HL-60 (cell line): ENCODE data around the gene ZNF436.

Experiments
- DNase-seq, 2 experiments: peaks; one replicate each; pipeline ENCODE4 v3.0.0-alpha.2; 2010 to 2020; ENCODE audit warnings: low read depth in 1 of 2, low spot score in 1 of 2
- H3K27ac ChIP-seq: fragments of 250-450 bp; sonication (Bioruptor Pico); replicated peaks from 2 replicates; pipeline ENCODE4 v1.5.1; 2020; ENCODE audit warnings: mild to moderate bottlenecking, moderate library complexity
- H3K27me3 ChIP-seq: fragments of 250-450 bp; sonication (Bioruptor Pico); 2 replicates; pipeline ENCODE4 v1.5.1; 2021; ENCODE audit warnings: mild to moderate bottlenecking, moderate library complexity; ENCODE audit not compliant: insufficient read depth, poor library complexity, severe bottlenecking
- H3K4me3 ChIP-seq: replicated peaks from 2 replicates; pipeline ENCODE4 v1.5.1; 2011; ENCODE audit warnings: mild to moderate bottlenecking, control low read depth, low read length; ENCODE audit not compliant: insufficient read depth
- CTCF ChIP-seq: IDR thresholded peaks from one replicate; pipeline ENCODE4 v1.5.1; 2011; ENCODE audit warnings: low read length, control low read depth, inconsistent platforms; ENCODE audit not compliant: insufficient read depth
- GABPA ChIP-seq: IDR thresholded peaks from 2 replicates; pipeline ENCODE4 v1.6.1; 2012; ENCODE audit warnings: low read depth
- POLR2AphosphoS5 ChIP-seq: IDR thresholded peaks from 2 replicates; pipeline ENCODE4 v1.6.1; 2012; ENCODE audit warnings: low read depth
- SPI1 ChIP-seq: IDR thresholded peaks from 2 replicates; pipeline ENCODE4 v1.6.1; 2012; ENCODE audit warnings: low read depth, mild to moderate bottlenecking, borderline replicate concordance
- TF ChIP-seq, protein P1 (sequence below): IDR thresholded peaks from 2 replicates; pipeline ENCODE4 v1.6.1; 2012; ENCODE audit warnings: low read depth; ENCODE audit not compliant: insufficient replicate concordance

ZNF436 gene

DNA sequence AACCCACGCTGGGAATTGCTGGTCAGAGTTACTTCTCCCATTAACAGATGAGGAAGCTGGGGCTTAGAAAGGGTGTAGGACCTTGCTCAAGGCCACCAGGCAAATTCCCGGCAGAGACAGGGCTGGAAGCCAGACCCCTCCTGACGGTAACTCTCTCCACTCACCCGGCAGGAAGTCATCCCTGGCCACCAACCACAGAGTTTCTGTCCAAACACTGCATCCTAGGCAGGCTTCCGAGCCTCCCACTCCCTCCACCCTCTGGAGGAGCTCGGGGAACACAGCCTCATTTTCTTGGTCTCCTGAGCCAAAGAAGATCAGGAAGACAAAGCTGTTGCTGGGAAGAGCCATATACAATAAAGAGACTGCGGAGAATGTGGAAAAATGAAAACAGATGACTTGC, 25.0 kb upstream of the ZNF436 start:
- TF ChIP-seq, protein P1, sequence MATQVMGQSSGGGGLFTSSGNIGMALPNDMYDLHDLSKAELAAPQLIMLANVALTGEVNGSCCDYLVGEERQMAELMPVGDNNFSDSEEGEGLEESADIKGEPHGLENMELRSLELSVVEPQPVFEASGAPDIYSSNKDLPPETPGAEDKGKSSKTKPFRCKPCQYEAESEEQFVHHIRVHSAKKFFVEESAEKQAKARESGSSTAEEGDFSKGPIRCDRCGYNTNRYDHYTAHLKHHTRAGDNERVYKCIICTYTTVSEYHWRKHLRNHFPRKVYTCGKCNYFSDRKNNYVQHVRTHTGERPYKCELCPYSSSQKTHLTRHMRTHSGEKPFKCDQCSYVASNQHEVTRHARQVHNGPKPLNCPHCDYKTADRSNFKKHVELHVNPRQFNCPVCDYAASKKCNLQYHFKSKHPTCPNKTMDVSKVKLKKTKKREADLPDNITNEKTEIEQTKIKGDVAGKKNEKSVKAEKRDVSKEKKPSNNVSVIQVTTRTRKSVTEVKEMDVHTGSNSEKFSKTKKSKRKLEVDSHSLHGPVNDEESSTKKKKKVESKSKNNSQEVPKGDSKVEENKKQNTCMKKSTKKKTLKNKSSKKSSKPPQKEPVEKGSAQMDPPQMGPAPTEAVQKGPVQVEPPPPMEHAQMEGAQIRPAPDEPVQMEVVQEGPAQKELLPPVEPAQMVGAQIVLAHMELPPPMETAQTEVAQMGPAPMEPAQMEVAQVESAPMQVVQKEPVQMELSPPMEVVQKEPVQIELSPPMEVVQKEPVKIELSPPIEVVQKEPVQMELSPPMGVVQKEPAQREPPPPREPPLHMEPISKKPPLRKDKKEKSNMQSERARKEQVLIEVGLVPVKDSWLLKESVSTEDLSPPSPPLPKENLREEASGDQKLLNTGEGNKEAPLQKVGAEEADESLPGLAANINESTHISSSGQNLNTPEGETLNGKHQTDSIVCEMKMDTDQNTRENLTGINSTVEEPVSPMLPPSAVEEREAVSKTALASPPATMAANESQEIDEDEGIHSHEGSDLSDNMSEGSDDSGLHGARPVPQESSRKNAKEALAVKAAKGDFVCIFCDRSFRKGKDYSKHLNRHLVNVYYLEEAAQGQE = no peak
- no peak for TF ChIP-seq SPI1
- Histone ChIP-seq H3K27me3 (no peaks in the 10 kb centered on the region), H3K4me3 (no peak overlapping the region), H3K27ac (no peak overlapping the region)
- DNase-seq = no peak

- TF ChIP-seq SPI1 (no peak), POLR2AphosphoS5 (no peak), GABPA (no peak), CTCF (no peak)
- TF ChIP-seq, protein P1 = no peak
- no peak overlapping the region for H3K27ac ChIP-seq
- H3K4me3 ChIP-seq = no peak overlapping the region
- DNase-seq = no peak
- no peaks in the 10 kb centered on the region for H3K27me3 ChIP-seq
Measured at GRCh38 chr1:23394181-23394580, 24.5 kb upstream of the ZNF436 start.

DNA sequence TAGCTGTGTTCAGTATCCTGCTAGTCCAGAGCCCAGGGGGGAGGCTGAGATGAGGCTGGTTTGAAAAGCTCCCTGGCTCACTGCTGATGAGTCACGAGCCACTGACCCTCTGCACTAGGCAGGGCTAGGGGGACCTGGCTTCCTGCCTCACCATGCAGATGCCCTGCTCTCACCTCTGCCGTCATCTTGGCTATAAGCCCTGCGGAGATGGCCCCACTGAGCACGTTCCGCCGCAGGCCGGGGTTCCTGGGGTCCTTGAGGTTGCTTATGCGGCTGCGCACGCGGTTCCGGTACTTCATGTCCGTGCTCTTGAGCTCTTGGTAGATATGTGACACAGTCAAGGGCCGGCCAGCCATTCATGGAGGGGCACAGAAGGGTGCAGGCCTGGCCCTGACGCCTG, 24.1 kb upstream of the ZNF436 start:
- no peak for TF ChIP-seq POLR2AphosphoS5
- no peak for TF ChIP-seq SPI1
- no peak for TF ChIP-seq GABPA
- no peak for TF ChIP-seq CTCF
- TF ChIP-seq, protein P1 = no peak
- DNase-seq = no peak
- H3K27me3 ChIP-seq = no peaks in the 10 kb centered on the region
- H3K4me3 ChIP-seq = no peak overlapping the region
- H3K27ac ChIP-seq = no peak overlapping the region

DNA sequence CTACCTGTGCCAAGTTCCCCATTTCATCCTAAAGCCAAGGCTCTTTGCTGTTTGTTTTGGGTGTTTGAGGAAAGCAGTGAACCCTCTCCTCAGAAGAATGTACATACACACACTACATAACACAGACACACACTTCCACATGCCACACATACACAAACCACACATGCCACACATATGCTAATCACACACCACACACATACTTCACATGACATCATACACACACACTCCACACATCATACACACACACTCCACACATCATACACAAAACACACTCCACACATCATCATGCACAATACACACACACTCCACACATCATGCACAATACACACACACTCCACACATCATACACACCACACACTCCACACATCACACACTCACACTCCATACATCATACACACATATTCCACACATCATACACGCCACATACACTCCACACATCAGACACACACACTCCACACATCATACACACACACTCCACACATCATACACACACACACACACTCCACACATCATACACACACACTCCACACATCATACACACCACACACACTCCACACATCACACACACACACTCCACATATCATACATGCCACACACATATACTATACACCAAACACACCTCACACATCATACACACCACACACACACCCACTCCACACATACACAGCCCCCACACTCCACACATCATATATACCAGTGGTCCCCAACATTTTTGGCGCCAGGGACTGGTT, 22.7 kb upstream of the ZNF436 start:
- no peak overlapping the region for H3K4me3 ChIP-seq
- DNase-seq = no peak
- no peak overlapping the region for H3K27ac ChIP-seq
- no peaks in the 10 kb centered on the region for H3K27me3 ChIP-seq
- no peak for TF ChIP-seq GABPA
- TF ChIP-seq, protein P1 = no peak
- no peak for TF ChIP-seq CTCF
- no peak for TF ChIP-seq POLR2AphosphoS5
- TF ChIP-seq SPI1 = no peak
